A549 (cell line): Measurements from ENCODE around the gene FGG. TPM values are rescaled to one million over a fixed set of nuclear protein-coding genes. Genes with fewer than 3 reads are reported as not detected.

ENCODE experiments used
- ATAC-seq, 2 experiments: fragments of 200-7000 bp in 1 of 2; fragments of >200 bp in 1 of 2; cut with Nextera tagmentation in 1 of 2; cut with Tn5 transposase in 1 of 2; 3 replicates each; pipeline versions ENCODE4 v1.8.0 to v1.9.1; 2018 to 2020; ENCODE audit warnings: mild to moderate bottlenecking in 1 of 2, moderate library complexity in 1 of 2
- CTCF ChIA-PET: fragments of 300-600 bp; sonication (Branson Sonifier 250); formaldehyde crosslinking; extraction: SDS; loops from one replicate; lab custom pipeline; 2021; ENCODE audit warnings: antibody characterized with exemption, inconsistent platforms; lab: Yijun Ruan, JAX
- POLR2A ChIA-PET: fragments of 350-600 bp; formaldehyde crosslinking; extraction: SDS; loops from one replicate; lab custom pipeline; 2021; ENCODE audit warnings: antibody characterized with exemption, inconsistent platforms; lab: Yijun Ruan, JAX
- DNase-seq, 2 experiments: peaks; one replicate each; pipeline versions ENCODE4 v3.0.0 to v3.0.0-alpha.2; 2011 to 2016; ENCODE audit warnings: low read depth in 1 of 2, low spot score in 1 of 2
- FAIRE-seq: peaks from 2 replicates; lab custom pipeline; 2011; peaks lifted over from hg19 to GRCh38; lab: Jason Lieb, UNC
- H3K27ac ChIP-seq, 2 experiments: fragments of >200 bp; sonication (Bioruptor Twin); formaldehyde crosslinking; 3 replicates each; pipeline ENCODE4 v1.5.1; 2016 to 2017
- H3K4me1 ChIP-seq: fragments of >200 bp; sonication (Bioruptor Twin); formaldehyde crosslinking; 3 replicates; pipeline ENCODE4 v1.6.1; 2016
- H3K4me2 ChIP-seq: fragments of >200 bp; sonication (Bioruptor Twin); formaldehyde crosslinking; 3 replicates; pipeline ENCODE4 v1.6.1; 2016
- H3K4me3 ChIP-seq: fragments of >200 bp; sonication (Bioruptor Twin); formaldehyde crosslinking; 3 replicates; pipeline ENCODE4 v1.5.1; 2016
- H3K9me3 ChIP-seq: fragments of >200 bp; sonication (Bioruptor Twin); formaldehyde crosslinking; 3 replicates; pipeline ENCODE4 v1.6.1; 2016
- CHD4 ChIP-seq: fragments of 200-600 bp; sonication (generic); IDR thresholded peaks from 2 replicates; pipeline ENCODE4 v1.6.1; 2016; ENCODE audit warnings: antibody characterized with exemption, mild to moderate bottlenecking, borderline replicate concordance
- EHF ChIP-seq: fragments of 250-450 bp; sonication (Bioruptor Pico); IDR thresholded peaks from 2 replicates; pipeline ENCODE4 v1.5.0; 2020; ENCODE audit warnings: mild to moderate bottlenecking
- EP300 ChIP-seq, 2 experiments: fragments of >200 bp; sonication (Bioruptor Twin); formaldehyde crosslinking; IDR thresholded peaks; 2 replicates in 1 of 2; 3 replicates in 1 of 2; pipeline ENCODE4 v1.6.1; 2016 to 2017
- FOSL2 ChIP-seq, 2 experiments: fragments of 450-650 bp in 1 of 2; fragments of >200 bp in 1 of 2; sonication (Bioruptor Twin) in 1 of 2; formaldehyde crosslinking; IDR thresholded peaks; 2 replicates each; pipeline versions ENCODE4 v1.5.0 to v1.6.1; 2016 to 2020; ENCODE audit warnings: mild to moderate bottlenecking in 1 of 2, moderate library complexity in 1 of 2
- HOXB5 ChIP-seq: fragments of 250-450 bp; sonication (Bioruptor Pico); IDR thresholded peaks from 2 replicates; pipeline ENCODE4 v1.5.0; 2020; ENCODE audit warnings: mild to moderate bottlenecking, moderate library complexity
- KDM1A ChIP-seq: fragments of 200-600 bp; sonication (generic); IDR thresholded peaks from 2 replicates; pipeline ENCODE4 v1.6.1; 2016; ENCODE audit warnings: low read depth, mild to moderate bottlenecking
- MYC ChIP-seq: IDR thresholded peaks from 2 replicates; pipeline ENCODE4 v1.6.1; 2012; ENCODE audit warnings: mild to moderate bottlenecking, inconsistent platforms, low read length, improper control_type of control experiment, borderline replicate concordance
- NR3C1 ChIP-seq: fragments of >200 bp; sonication (Bioruptor Twin); formaldehyde crosslinking; IDR thresholded peaks from 3 replicates; pipeline ENCODE4 v1.6.1; 2017
- POLR2A ChIP-seq: IDR thresholded peaks from 2 replicates; pipeline ENCODE4 v1.6.1; 2012; ENCODE audit warnings: mild to moderate bottlenecking, low read length
- SMC3 ChIP-seq: fragments of >200 bp; sonication (Bioruptor Twin); formaldehyde crosslinking; IDR thresholded peaks from 3 replicates; pipeline ENCODE4 v1.6.1; 2018; ENCODE audit warnings: inconsistent platforms
- WGBS: methylation state at CpG from one replicate; pipeline ENCODE4 v1.1.6; 2017; ENCODE audit errors: missing lambda C conversion rate; 5-methylcytosine and 5-hydroxymethylcytosine counted together
- polyA plus RNA-seq, 4 experiments: library from polyadenylated mRNA; depleted of rRNA in 3 of 4; stranded (reverse); fragments of >200 nt; fragmentation: RNase III in 1 of 4; extraction: RNeasy Plus Mini Kit Qiagen cat#74134 plus additional on column Dnase treatment in 1 of 4; gene quantifications; 2 replicates in 3 of 4; 3 replicates in 1 of 4; pipeline ENCODE4 v1.2.3, GENCODE V29; 2011 to 2017
- TF ChIP-seq, protein P1 (sequence below): IDR thresholded peaks from 2 replicates; pipeline ENCODE4 v1.6.1; 2012; ENCODE audit warnings: low read depth, borderline replicate concordance
- TF ChIP-seq, protein P2 (sequence below): fragments of 250-450 bp; sonication (Bioruptor Pico); IDR thresholded peaks from 2 replicates; pipeline ENCODE4 v1.5.0; 2020; ENCODE audit warnings: low read depth, mild to moderate bottlenecking, moderate library complexity
- TF ChIP-seq, protein P3 (sequence below): fragments of >200 bp; sonication (Bioruptor Twin); formaldehyde crosslinking; IDR thresholded peaks from 3 replicates; pipeline ENCODE4 v1.5.1; 2016
- TF ChIP-seq, protein P4 (sequence below): fragments of 250-450 bp; sonication (Bioruptor Pico); IDR thresholded peaks from 2 replicates; pipeline ENCODE4 v1.5.0; 2021; ENCODE audit warnings: mild to moderate bottlenecking, moderate library complexity, borderline replicate concordance
- TF ChIP-seq, protein P5 (sequence below): fragments of 200-600 bp; sonication (generic); IDR thresholded peaks from 2 replicates; pipeline ENCODE4 v1.6.1; 2016; ENCODE audit warnings: antibody characterized with exemption, mild to moderate bottlenecking, moderate library complexity
- TF ChIP-seq, protein P6 (sequence below): IDR thresholded peaks from 2 replicates; pipeline ENCODE4 v1.6.1; 2012
- TF ChIP-seq, protein P7 (sequence below): fragments of 450-650 bp; IDR thresholded peaks from 2 replicates; pipeline ENCODE4 v1.6.1; 2014; ENCODE audit warnings: antibody characterized with exemption

FGG gene
- polyA plus RNA-seq, 2 of the 4 experiments (the other 2 are of a cell fraction): 4.8 to 132 TPM

DNA sequence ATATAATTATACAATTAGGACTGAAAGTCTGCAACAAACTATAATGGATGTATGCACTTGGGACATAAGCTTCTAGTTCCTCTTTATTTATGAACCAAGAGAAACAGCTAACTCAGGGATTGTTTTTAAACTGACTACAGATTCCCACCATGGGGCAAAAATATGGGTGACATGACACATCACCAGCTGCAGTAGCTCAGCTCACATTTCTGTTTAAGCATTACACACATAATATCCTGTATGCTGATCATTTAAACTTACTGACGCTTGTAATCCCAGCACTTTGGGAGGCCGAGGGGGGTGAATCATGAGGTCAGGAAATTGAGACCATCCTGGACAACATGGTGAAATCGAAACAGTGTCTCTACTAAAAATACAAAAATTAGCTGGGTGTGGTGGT lies 38.1 kb downstream of the FGG start (continued):
- TF ChIP-seq, protein P1, sequence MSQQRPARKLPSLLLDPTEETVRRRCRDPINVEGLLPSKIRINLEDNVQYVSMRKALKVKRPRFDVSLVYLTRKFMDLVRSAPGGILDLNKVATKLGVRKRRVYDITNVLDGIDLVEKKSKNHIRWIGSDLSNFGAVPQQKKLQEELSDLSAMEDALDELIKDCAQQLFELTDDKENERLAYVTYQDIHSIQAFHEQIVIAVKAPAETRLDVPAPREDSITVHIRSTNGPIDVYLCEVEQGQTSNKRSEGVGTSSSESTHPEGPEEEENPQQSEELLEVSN: no peak
- TF ChIP-seq SMC3 (no peak), KDM1A (no peak), NR3C1 (no peak), MYC (no peak), EHF (CRISPR knock-in tag) (no peak), HOXB5 (CRISPR knock-in tag) (no peak)
- TF ChIP-seq, protein P2, sequence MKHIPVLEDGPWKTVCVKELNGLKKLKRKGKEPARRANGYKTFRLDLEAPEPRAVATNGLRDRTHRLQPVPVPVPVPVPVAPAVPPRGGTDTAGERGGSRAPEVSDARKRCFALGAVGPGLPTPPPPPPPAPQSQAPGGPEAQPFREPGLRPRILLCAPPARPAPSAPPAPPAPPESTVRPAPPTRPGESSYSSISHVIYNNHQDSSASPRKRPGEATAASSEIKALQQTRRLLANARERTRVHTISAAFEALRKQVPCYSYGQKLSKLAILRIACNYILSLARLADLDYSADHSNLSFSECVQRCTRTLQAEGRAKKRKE (CRISPR knock-in tag): no peak
- TF ChIP-seq, all 56 proteins: peak for 0

DNA sequence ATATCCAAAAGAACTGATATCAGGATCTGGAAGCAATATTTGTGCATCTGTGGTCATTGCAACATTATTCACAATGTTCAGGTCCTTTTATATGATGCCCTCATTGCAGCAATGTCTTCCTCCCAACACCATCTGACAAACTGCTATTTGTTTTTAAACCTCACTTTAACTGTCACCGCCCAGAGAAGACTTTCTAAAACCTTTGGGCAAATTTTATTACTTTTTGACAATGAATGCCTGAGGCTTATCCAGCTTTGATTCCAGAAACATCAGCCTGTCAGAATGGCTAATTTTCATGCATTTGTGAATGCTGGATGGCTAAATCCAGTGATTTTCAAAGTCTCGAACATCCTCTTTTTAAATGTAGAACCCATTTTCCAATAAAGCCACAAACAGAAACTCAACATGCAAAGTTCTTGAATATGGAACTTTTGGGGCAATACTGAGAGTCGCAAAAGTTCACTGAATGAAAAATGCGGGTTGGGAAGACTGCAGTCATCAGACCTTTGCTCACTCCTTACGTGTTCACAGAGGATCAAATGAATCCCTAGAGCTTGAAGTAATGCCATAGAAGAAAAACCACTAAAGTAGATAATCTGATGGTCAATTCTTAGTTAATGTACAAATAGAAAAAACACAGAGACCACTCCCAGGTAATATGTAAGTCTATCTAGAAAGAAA lies 39.1 kb downstream of the FGG start:
- TF ChIP-seq FOSL2 (IDR thresholded peaks at IDR 0.05) (no peak), FOSL2 (CRISPR knock-in tag; IDR thresholded peaks at IDR 0.05) (no peak), CHD4 (no peak), EP300 (IDR thresholded peaks at IDR 0.05) (no peak), POLR2A (no peak)
- TF ChIP-seq, protein P3, sequence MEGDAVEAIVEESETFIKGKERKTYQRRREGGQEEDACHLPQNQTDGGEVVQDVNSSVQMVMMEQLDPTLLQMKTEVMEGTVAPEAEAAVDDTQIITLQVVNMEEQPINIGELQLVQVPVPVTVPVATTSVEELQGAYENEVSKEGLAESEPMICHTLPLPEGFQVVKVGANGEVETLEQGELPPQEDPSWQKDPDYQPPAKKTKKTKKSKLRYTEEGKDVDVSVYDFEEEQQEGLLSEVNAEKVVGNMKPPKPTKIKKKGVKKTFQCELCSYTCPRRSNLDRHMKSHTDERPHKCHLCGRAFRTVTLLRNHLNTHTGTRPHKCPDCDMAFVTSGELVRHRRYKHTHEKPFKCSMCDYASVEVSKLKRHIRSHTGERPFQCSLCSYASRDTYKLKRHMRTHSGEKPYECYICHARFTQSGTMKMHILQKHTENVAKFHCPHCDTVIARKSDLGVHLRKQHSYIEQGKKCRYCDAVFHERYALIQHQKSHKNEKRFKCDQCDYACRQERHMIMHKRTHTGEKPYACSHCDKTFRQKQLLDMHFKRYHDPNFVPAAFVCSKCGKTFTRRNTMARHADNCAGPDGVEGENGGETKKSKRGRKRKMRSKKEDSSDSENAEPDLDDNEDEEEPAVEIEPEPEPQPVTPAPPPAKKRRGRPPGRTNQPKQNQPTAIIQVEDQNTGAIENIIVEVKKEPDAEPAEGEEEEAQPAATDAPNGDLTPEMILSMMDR: no peak
- TF ChIP-seq, protein P4, sequence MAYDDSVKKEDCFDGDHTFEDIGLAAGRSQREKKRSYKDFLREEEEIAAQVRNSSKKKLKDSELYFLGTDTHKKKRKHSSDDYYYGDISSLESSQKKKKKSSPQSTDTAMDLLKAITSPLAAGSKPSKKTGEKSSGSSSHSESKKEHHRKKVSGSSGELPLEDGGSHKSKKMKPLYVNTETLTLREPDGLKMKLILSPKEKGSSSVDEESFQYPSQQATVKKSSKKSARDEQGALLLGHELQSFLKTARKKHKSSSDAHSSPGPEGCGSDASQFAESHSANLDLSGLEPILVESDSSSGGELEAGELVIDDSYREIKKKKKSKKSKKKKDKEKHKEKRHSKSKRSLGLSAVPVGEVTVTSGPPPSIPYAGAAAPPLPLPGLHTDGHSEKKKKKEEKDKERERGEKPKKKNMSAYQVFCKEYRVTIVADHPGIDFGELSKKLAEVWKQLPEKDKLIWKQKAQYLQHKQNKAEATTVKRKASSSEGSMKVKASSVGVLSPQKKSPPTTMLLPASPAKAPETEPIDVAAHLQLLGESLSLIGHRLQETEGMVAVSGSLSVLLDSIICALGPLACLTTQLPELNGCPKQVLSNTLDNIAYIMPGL: no peak
- FAIRE-seq (no peak), ATAC-seq (no peak), DNase-seq (no peak)
- ChIA-PET CTCF (no interaction called here), POLR2A (no interaction called here)
- no peaks in the 10 kb centered on the region for H3K9me3 ChIP-seq
- peaks cover 38% of the 10 kb centered on the region for H3K4me1 ChIP-seq
- no peak overlapping the region for H3K4me2 ChIP-seq
- WGBS: 85% methylated on average over 5 of the region's 5 CpGs
- H3K4me3 ChIP-seq: no peak overlapping the region
- no peak overlapping the region for H3K27ac ChIP-seq

DNA sequence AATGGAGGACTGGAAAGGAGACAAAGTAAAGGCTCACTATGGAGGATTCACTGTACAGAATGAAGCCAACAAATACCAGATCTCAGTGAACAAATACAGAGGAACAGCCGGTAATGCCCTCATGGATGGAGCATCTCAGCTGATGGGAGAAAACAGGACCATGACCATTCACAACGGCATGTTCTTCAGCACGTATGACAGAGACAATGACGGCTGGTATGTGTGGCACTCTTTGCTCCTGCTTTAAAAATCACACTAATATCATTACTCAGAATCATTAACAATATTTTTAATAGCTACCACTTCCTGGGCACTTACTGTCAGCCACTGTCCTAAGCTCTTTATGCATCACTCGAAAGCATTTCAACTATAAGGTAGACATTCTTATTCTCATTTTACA lies 42.9 kb downstream of the FGG start:
- H3K4me2 ChIP-seq: peak overlapping the region; percentile 63
- WGBS: 85% methylated on average over 5 of the region's 5 CpGs
- TF ChIP-seq, protein P5, sequence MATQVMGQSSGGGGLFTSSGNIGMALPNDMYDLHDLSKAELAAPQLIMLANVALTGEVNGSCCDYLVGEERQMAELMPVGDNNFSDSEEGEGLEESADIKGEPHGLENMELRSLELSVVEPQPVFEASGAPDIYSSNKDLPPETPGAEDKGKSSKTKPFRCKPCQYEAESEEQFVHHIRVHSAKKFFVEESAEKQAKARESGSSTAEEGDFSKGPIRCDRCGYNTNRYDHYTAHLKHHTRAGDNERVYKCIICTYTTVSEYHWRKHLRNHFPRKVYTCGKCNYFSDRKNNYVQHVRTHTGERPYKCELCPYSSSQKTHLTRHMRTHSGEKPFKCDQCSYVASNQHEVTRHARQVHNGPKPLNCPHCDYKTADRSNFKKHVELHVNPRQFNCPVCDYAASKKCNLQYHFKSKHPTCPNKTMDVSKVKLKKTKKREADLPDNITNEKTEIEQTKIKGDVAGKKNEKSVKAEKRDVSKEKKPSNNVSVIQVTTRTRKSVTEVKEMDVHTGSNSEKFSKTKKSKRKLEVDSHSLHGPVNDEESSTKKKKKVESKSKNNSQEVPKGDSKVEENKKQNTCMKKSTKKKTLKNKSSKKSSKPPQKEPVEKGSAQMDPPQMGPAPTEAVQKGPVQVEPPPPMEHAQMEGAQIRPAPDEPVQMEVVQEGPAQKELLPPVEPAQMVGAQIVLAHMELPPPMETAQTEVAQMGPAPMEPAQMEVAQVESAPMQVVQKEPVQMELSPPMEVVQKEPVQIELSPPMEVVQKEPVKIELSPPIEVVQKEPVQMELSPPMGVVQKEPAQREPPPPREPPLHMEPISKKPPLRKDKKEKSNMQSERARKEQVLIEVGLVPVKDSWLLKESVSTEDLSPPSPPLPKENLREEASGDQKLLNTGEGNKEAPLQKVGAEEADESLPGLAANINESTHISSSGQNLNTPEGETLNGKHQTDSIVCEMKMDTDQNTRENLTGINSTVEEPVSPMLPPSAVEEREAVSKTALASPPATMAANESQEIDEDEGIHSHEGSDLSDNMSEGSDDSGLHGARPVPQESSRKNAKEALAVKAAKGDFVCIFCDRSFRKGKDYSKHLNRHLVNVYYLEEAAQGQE: no peak
- TF ChIP-seq, protein P6, sequence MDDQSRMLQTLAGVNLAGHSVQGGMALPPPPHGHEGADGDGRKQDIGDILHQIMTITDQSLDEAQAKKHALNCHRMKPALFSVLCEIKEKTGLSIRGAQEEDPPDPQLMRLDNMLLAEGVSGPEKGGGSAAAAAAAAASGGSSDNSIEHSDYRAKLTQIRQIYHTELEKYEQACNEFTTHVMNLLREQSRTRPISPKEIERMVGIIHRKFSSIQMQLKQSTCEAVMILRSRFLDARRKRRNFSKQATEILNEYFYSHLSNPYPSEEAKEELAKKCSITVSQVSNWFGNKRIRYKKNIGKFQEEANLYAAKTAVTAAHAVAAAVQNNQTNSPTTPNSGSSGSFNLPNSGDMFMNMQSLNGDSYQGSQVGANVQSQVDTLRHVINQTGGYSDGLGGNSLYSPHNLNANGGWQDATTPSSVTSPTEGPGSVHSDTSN: no peak
- TF ChIP-seq, protein P7, sequence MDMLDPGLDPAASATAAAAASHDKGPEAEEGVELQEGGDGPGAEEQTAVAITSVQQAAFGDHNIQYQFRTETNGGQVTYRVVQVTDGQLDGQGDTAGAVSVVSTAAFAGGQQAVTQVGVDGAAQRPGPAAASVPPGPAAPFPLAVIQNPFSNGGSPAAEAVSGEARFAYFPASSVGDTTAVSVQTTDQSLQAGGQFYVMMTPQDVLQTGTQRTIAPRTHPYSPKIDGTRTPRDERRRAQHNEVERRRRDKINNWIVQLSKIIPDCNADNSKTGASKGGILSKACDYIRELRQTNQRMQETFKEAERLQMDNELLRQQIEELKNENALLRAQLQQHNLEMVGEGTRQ: no peak
- H3K4me1 ChIP-seq: peaks cover 40% of the 10 kb centered on the region
- FAIRE-seq (no peak), DNase-seq (no peak), ATAC-seq (no peak)
- CTCF ChIA-PET: interaction anchor here (0.7 to 2.1 kb wide), 3 partner anchors 10 to 49 kb away, joined by 3 to 14 read pairs (median 8); partner anchors contain the start of gene PLRG1
- H3K9me3 ChIP-seq: no peaks in the 10 kb centered on the region
- POLR2A ChIA-PET: no interaction called here
- H3K4me3 ChIP-seq: no peak overlapping the region
- H3K27ac ChIP-seq: peak overlapping the region; percentile 37 to 50; a peak in 3 of 6 replicates
